ENCODE results near the gene FLT1.

FLT1 gene

DNA sequence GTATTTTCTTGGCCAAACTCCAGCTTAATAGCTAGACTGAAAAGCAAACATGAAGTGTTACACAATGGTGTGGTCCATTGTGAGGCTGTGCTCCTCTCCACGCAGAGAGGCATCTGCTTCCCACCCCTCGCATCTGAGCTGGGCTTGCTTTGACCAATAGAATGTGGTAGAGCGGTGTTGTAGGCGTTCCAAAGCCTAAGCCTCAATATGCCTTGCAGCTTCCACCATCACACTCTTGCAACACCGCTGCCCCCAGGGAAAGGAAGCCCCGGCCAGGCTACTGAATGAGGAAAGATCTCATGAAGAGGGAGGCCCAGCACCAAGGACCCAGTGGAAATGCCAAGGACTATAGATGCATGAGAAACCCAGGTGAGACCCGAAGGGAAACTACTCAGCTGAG is 9.4 kb downstream of the FLT1 start:
- no peak for DNase-seq (ENCODE audit: low spot score)

DNA sequence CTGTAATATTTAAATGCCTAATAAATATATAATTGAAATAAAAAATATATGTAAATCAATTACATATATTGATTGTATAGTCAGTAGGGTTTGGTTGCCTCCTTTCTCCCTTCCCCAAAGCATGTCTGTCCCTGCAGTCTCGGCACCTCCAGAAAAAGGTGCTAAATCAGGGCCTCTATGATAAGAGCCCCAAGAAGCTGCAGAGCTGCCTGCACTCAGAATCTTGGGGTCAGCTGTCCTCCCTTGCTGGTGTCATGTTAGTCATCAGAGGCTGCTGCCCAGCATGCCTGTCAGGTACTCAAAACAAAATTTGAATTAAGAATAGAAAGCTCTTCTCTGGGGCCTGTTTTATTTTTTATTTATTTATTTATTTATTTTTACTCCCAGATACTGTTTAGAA is 9.8 kb downstream of the FLT1 start:
- no peak for DNase-seq (ENCODE audit: low spot score)

DNA sequence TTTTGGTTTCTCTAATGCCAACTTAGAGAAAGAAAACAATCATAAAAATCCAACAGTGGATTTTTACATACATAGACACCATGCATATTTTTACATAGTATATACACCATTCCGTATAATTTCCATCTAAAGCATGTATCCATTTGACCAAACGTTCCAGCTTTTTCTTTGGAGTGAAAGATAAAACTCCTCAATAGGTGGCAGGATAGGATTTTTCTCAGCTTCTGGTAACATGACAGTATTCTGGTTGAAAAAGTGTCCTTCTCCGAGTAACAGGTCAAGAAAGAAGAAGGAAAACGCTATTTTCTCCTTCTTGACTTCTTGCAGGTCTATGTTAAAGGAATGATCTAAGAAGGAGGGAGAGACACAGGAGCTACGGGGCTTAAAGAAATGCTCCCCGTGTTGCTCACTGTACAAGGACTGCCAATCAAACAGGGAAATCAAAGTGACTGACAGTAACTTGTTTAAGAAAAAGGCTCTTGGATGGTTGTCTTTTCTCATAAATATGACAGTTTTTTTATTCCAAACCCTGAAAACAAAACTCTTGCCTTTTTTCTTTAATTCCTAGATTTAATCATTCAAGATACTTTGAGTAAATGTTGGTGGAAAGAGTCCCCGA is 11.5 kb downstream of the FLT1 start:
- DNase-seq (ENCODE audit: low spot score), result no peak

DNA sequence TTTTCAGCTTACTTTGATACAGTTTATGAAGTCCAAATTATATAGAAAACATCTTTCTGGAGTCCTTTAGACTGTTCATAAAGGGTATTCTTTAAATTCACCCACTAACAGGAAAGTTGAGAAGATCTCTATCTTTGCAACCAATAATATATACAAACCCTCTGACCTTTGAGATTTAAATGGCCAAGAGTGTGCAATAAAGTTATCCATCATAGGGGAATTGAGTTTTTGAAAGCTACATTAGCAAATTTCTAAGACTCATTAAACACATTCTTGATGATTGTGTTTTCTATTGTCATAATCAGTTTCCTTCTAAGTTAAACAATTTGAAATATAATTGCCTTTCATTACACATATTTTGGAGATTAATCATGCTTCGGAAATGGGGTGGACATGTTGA is 15.9 kb downstream of the FLT1 start:
- no peak for DNase-seq (ENCODE audit: low spot score)

DNA sequence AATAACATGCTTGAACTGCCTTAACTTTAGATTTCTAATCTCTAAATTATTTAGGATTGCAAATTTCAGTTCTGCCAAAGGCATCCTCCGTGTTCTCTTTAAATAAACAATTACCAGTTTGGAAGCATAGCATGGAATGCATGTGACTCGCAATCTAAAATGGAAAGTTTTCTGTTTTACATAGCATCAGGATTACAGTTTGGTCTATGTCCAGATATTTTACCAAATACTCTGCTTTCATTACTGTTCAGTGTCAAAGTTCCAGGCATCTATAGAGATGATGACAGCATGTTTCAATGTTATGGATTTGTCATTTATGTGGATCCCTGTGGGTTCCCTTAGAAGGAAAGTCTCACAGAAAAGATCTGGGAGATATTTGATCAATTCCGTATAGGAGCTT is 16.8 kb downstream of the FLT1 start:
- DNase-seq (ENCODE audit: low spot score), result no peak

DNA sequence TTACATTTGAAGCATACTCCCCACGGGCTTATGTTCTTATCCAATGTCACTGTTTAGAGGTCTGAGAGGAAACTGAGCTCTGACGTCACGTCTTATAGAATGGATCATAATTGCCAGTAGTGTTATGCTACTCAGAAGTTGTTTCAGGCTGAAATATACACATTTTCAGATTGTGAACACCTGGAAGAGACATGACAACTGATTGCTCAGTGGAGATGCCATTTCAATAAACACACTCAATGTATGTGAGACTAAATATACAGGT is 17.3 kb downstream of the FLT1 start:
- no peak for DNase-seq (ENCODE audit: low spot score)

DNA sequence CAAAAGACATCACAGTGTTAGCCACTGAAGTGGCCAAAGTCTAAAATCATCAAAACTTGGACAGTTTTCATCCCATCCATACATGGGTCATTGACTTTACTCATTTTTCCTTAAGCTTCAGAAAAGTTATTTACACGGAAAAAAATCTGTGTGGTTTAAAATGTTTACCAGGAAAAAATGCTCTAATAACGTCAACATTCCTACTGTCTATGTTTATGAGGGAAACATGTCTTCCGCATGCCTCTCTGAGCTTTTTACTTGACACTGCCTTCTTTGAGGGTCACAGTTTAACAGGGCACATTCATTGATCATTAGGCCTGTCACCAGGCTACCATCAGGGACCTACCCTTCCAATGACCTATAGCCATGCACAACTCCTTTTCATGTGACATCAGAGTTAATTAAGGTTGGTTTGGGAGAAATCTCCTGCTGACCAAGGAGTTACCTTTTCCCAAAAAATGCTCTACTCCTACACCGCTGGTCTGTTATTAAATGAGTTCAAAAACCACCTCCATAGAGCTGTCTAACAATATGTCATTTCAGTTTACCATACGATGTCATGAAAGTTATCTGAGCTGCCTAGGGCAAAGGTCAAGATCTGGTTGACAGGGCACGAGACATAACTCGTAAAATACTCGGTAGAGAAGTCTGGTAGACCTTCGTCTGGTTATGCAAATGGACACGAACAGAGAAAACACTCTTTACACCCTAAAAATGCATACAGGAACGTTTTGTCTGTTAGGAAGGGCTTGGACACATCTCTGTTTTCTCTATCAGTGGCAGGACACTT is 17.8 kb downstream of the FLT1 start:
- DNase-seq (ENCODE audit: low spot score), result no peak

DNA sequence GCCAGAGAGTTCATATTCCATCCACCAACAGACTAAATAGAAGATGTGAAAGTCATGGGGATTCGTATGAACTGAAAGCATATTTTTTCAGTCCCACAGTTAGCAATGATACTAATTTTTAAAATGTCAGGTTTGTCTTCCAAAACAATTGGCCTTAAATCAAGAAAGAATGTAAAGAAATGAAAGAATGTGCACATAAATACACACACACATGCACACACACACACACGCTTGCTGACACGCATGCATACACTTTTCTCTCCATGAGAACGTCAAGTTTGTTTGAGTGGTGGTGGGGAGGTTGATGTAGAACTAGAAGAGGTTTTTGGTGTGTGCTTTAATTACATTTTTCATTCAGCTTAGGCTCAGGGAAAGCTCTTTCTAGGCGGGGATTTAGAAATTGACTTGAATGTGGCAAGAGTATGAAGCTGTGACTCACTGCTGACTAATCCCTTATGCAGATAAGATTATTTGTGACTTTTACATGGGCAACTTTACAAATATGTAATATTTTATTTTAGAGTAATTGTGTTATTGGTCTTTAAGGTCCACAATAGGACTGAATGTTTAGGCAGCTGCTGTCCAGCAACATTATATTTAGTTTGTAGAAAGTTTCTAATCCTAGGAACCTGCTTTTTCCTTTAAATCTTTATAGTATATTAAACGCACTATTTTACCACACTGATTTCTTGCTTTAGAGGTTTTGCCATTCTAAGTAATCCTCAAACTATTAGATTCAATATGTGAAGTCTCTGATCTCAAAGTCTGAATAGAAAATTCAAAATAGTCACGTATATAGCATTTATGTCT is 18.8 kb downstream of the FLT1 start:
- DNase-seq (ENCODE audit: low spot score), result no peak

DNA sequence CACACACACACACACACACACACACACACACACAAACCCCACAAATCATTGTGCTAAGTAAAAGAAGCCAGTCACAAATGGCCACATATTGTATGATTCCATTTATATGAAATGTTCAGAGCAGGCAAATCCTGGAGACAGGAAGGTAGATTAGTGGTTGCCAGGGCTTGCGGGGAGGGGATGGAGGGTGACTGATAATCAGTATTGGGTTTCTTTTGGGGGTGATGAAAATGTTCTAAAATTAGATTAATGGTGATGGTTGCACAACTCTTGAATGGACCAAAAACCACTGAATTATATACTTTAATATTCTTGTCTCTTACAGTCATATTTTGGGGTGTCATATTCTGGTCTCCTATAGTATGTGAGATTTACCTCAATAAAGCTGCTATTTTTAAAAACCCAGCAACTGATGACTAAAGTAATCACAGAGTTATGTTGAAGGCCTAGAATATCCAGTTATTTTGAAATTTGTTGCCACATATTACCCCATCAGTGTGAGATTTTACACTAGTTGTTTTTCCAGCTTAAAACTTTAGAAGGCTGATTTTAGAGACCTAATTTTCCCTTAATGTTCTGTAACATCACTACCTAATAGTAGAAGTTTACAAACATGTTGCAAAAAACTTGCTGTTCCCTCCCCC is 20.3 kb downstream of the FLT1 start:
- no peak for DNase-seq (ENCODE audit: low spot score)

DNA sequence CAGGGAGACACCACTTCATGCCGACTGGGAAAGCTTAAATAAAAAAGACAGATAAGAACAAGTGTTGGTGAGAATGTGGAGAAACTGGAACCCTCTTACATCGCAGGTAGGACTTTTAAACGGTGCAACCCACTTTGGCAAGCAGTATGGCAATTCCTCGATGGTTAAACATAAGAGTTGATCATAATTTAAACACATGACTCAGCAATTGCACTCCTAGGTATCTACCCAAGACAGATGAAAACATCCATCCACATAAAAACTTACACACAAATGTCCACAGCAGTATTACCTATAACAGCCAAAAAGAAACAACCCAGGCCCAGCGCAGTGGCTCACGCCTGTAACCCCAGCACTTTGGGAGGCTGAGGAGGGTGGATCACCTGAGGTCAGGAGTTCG is 21.9 kb downstream of the FLT1 start:
- no peak for DNase-seq (ENCODE audit: low spot score)

DNA sequence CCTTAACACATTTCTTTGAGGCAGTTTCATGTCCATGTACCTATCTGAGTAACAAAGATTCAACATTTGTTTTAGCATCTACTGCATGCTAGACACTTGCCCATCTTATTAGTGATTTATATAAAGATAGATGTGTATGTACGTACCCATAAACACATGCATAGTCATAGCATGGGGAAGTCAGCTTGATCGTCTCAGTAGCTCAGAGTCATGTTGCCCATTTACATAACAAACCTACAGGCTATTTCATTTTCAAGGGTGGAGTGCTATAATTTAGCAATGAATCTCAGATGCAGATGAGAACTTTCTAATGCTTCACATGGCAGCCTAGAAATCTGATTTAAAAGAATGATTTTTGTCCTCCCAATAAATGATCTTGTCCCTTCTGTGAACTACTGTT is 23.5 kb downstream of the FLT1 start:
- DNase-seq (ENCODE audit: low spot score), result no peak

DNA sequence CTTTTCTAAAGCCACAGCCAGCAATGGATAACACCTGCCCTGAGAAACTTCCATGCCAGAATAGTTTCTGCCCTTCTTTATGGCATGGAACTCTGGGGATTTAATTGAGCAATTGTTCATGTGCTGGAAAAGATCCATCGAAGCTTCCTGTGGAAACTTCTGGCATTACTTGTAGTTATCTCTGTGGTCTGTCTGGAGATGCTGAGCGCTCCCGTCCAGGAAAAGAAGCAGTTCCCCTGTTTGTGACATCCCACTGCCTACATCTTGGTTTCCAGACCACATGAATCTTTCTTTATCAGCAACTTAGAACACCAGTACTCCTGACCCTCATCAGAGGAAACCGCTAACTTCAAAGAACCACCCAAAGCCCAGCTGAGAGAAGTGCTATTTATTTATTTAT is 24.6 kb downstream of the FLT1 start:
- no peak for DNase-seq (ENCODE audit: low spot score)

DNA sequence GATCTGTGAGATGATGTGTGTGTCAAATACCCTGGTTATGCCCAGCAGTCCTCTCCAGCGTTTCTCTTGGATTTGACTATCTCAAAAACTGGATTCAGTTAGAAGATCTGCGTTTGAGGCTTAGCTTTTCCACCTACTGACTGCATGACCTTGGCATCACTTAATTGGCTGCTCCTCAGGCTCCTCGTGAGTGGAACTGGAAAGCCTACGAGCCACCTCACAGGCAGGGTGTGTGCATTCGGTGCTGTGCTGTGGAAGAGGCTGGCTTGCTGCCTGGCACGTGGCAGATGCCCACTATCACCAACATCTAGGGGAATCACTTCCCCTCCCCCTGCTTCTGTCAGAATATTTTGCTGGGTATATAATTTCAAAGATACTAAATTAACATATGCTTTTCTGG is 25.6 kb downstream of the FLT1 start:
- no peak for DNase-seq (ENCODE audit: low spot score)

DNA sequence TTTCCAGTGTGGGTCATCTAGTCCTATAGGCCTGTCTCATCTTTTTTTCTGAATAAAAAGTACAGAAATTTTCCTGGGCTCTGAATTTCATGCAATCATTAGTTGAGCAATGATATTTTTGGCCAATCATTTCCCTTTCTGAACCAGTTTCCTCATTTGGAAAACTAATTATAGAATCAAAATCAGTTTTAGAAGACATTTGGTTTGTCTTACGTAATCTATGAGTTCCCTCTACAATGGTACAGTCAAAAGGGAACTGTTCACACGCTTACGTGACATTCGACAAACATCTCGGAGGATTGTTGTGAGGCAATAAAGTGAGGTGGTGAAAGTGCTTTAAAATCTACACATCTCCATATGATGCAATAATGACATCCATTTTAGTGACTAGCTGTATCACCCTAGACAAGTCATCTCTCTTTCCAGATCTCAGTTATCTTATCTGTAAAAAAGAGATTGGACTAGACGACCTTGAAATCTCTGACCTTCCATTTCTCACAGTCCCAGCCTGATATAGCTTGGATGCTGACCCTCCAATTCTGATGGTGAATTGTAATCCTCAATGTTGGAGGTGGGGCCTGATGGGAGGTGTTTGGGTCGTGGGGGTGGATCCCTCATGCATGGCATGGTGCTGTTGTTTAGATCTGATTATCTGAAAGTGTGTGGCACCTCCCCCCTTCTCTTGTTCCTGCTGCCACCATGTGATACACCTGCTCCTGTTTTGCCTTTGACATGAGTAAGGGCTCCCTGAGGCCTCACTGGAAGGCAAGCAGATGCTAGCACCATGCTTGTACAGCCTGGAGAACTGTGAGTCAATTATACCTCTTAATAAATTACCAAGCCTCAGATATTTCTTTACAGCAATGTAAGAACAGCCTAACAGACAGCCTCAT is 26.7 kb downstream of the FLT1 start:
- no peak for DNase-seq (ENCODE audit: low spot score)

DNA sequence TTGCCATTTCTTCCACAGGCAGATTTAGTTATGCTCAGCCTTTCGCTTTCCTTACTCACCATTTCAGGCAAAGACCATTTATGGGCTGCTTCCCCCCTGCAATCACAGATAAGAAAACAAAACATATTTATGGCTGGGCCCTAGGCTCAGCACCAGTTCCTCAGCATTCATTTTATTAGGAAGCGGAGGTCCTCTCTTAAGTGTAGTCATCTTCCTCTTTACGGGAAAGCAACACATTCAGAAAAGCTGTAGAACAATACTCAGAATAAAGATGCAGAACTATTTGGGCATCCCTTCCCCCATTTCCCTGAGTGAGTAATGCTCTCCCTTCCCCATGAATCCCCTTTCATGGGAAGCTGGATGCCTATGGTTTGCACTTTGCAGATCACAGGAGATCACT is 27.9 kb downstream of the FLT1 start:
- DNase-seq (ENCODE audit: low spot score), result no peak

DNA sequence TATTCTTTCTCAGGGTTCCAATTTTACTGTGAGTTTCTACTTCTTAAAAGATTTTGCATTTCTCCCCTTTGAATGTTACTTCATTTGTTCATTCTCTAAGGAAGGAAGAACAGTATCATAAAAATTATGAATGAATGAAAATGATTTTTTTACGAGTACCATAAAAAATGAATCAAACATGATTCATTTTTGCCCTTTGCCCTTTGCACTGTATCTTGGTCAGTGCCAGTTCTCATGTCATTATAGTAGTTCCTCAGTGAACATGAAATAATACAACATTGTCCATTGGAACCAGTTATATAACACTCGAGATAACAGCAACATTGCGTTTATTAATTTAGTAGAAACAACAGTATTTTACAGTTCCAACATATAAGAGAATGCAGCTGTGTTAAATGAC is 28.8 kb downstream of the FLT1 start:
- no peak for DNase-seq (ENCODE audit: low spot score)

DNA sequence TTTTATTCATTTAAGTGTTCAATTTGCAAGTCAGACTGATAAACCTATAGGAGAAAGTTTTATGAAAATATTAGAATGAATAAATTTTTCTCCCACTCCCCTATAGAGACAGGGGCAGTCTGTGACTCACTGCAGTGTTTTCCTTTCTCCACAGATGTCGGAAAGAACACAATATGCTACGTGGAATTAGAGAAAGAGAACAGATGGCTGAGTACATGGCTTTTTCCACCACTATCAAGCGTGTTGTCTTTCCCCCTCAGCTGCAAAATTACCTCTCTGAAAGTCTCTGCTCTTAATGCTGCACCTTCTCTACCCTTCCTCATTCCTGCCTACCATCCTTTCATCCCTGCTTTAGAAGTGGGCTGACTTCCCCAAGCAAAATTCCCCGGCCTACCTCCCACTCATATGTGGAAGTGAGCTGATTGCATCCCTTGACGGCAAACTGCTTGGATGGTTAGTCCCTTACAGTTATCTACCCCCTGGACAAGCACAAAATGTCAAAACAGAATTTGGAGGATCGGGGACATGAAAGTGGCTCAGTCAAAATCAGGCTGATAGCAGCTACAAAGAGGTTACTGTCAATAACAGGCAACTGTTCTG is 30.0 kb downstream of the FLT1 start:
- DNase-seq (ENCODE audit: low spot score), result no peak

DNA sequence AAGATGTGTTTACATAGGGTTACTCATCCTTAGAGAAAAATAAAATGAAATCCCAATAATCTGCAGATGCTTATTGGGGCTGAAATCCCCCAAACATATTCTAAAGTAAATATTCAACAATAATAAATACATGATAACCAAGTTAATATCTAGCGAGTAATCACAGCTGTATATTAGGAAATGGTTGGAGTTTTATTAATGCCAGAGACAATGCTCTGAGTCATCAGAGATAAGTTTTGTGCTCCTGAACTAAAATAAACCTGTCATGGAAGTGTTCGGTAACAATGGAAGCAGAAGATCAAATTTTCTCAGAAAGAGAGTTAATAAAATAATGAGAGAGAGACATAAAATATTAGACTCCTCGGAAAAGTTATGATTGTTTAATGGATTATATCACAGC is 31.4 kb downstream of the FLT1 start:
- no peak for DNase-seq (ENCODE audit: low spot score)

DNA sequence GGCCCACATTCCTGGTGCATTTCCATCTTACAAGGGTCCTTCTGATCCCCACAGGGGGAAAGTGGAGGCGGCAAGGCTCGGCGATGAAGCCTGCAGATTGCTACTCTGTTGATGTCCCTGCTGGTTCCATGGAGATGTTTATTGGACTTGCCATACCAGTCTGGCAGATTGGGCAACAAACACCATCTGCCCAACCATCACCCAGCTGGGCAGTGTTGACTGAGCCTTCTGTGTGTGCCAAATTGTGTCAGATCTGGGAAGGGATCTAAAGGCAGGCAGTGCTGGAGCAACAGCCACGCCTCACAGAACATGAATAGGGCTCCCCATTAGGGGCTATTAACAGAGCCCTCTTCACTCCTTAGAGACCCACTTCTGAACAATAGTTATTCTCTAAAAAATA is 35.0 kb downstream of the FLT1 start:
- no peak for DNase-seq (ENCODE audit: low spot score)

DNA sequence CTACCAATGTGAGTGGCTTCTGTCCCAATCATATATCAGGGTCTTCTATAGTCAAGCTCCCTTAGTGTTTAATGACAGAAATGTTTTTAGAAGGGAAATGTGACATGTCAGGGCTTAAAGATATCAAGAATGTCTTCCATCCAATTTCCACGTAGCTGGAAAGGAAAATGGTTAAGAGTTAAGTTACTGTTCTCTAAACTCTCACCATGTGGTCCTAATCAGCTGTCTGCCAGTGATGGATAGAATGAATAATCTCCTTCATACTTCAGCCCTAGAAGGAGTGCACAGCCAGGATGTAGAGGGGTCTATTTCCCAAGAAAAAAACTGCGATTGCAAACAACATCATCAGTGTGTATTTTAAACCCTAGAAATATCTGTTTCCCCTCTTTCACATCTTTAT is 36.3 kb downstream of the FLT1 start:
- no peak for DNase-seq (ENCODE audit: low spot score)

DNA sequence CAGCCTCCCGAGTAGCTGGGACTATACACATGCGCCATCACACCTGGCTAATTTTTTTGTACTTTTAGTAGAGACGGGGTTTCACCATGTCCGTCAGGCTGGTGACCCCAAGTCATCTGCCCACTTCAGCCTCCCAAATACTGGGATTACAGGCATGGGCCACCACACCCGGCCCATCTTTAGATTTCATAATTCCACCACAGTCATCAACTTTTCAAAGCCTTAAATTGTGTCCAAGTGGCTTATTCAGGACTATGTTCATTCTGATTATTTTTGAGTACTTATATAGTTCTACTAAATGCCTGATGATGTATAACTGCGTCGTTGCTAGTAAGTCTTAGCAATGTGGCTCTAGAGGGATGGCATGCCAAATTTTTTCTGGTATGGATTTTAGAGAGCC is 36.9 kb downstream of the FLT1 start:
- DNase-seq (ENCODE audit: low spot score), result no peak

DNA sequence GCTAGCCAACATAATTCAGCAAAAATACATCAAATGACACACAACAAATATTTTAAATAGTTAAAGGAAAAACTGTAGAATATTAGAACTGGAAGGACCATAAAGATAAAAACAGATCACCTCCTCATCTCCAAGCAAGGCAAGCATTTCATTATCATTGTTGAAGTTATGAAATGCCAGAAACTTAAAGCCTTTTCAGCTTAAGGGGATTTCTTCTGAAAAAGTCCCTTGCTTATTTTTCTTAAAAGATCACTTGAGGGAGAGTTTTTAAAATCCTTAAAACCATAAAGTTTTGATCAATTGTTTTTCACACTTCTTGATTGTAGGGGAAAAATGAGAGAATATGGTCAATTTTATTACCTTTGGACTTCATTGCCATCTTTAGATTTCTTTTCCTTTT is 37.4 kb downstream of the FLT1 start:
- no peak for DNase-seq (ENCODE audit: low spot score)

Measured in HuH-7.5 (cell line).